H9 (cell line): ENCODE data around the gene NPTX1. TPM values are rescaled to one million over a fixed set of nuclear protein-coding genes. Genes with fewer than 3 reads are reported as not detected.

Source experiments
- DNase-seq: peaks from one replicate; pipeline ENCODE4 v3.0.0-alpha.2; 2017
- H2AFZ ChIP-seq: one replicate; pipeline ENCODE4 v1.6.1; 2013; ENCODE audit warnings: mild to moderate bottlenecking, low read length, control low read depth, moderate library complexity
- H2AK5ac ChIP-seq: 2 replicates; pipeline ENCODE4 v1.6.1; 2013; ENCODE audit warnings: low read length, control low read depth, mixed read lengths; ENCODE audit not compliant: insufficient read length
- H2BK120ac ChIP-seq: one replicate; pipeline ENCODE4 v1.6.1; 2013; ENCODE audit warnings: low read depth, mild to moderate bottlenecking, low read length, control low read depth, inconsistent platforms; ENCODE audit not compliant: poor library complexity, severe bottlenecking
- H2BK12ac ChIP-seq: 2 replicates; pipeline ENCODE4 v1.6.1; 2013; ENCODE audit warnings: low read length, control low read depth, mixed read lengths, low read depth; ENCODE audit not compliant: insufficient read length
- H2BK15ac ChIP-seq: 2 replicates; pipeline ENCODE4 v1.6.1; 2013; ENCODE audit warnings: low read depth, low read length, control low read depth
- H2BK20ac ChIP-seq: one replicate; pipeline ENCODE4 v1.6.1; 2013; ENCODE audit warnings: low read depth, mild to moderate bottlenecking, low read length, control low read depth, inconsistent platforms; ENCODE audit not compliant: poor library complexity, severe bottlenecking
- H2BK5ac ChIP-seq: 2 replicates; pipeline ENCODE4 v1.6.1; 2013; ENCODE audit warnings: low read length, control low read depth, mixed read lengths; ENCODE audit not compliant: insufficient read length
- H3K14ac ChIP-seq: 2 replicates; pipeline ENCODE4 v1.6.1; 2013; ENCODE audit warnings: low read length, control low read depth; ENCODE audit not compliant: insufficient read depth
- H3K18ac ChIP-seq: 2 replicates; pipeline ENCODE4 v1.6.1; 2013; ENCODE audit warnings: low read depth, mild to moderate bottlenecking, mixed read lengths, low read length, control low read depth; ENCODE audit not compliant: insufficient read length
- H3K23ac ChIP-seq: 2 replicates; pipeline ENCODE4 v1.6.1; 2013; ENCODE audit warnings: low read length, control low read depth, mixed read lengths, low read depth; ENCODE audit not compliant: insufficient read length
- H3K23me2 ChIP-seq: 2 replicates; pipeline ENCODE4 v1.6.1; 2013; ENCODE audit warnings: low read depth, mild to moderate bottlenecking, mixed read lengths, low read length, control low read depth; ENCODE audit not compliant: insufficient read length, poor library complexity, severe bottlenecking
- H3K27ac ChIP-seq: 2 replicates; pipeline ENCODE4 v1.5.1; 2013; ENCODE audit warnings: low read length, control low read depth, mixed read lengths, low read depth; ENCODE audit not compliant: insufficient read length
- H3K27me3 ChIP-seq: 2 replicates; pipeline ENCODE4 v1.6.1; 2013; ENCODE audit warnings: low read length, control low read depth, inconsistent platforms; ENCODE audit not compliant: insufficient read depth
- H3K4ac ChIP-seq: 2 replicates; pipeline ENCODE4 v1.6.1; 2013; ENCODE audit warnings: low read depth, mild to moderate bottlenecking, control low read depth, inconsistent platforms, low read length, moderate library complexity
- H3K4me1 ChIP-seq: 2 replicates; pipeline ENCODE4 v1.6.1; 2013; ENCODE audit warnings: low read length, control low read depth, inconsistent platforms; ENCODE audit not compliant: insufficient read depth
- H3K4me2 ChIP-seq: 2 replicates; pipeline ENCODE4 v1.6.1; 2013; ENCODE audit warnings: low read length, control low read depth, mixed read lengths; ENCODE audit not compliant: insufficient read length, insufficient read depth
- H3K56ac ChIP-seq: 2 replicates; pipeline ENCODE4 v1.6.1; 2013; ENCODE audit warnings: low read depth, mild to moderate bottlenecking, mixed read lengths, low read length, control low read depth; ENCODE audit not compliant: insufficient read length
- H3K79me1 ChIP-seq: 2 replicates; pipeline ENCODE4 v1.6.1; 2013; ENCODE audit warnings: low read depth, mild to moderate bottlenecking, moderate library complexity, low read length, control low read depth, inconsistent platforms; ENCODE audit not compliant: insufficient read depth, poor library complexity, severe bottlenecking
- H3K79me2 ChIP-seq: 2 replicates; pipeline ENCODE4 v1.6.1; 2013; ENCODE audit warnings: low read length, control low read depth, inconsistent platforms; ENCODE audit not compliant: insufficient read depth
- H3K9ac ChIP-seq: 2 replicates; pipeline ENCODE4 v1.6.1; 2013; ENCODE audit warnings: low read length, control low read depth, mixed read lengths; ENCODE audit not compliant: insufficient read length; ENCODE audit errors: extremely low read depth
- H3K9me3 ChIP-seq: one replicate; pipeline ENCODE4 v1.6.1; 2013; ENCODE audit warnings: low read depth, low read length, inconsistent platforms; ENCODE audit not compliant: control insufficient read depth
- H3T11ph ChIP-seq: one replicate; pipeline ENCODE4 v1.6.1; 2013; ENCODE audit warnings: mild to moderate bottlenecking, low read length, control low read depth, inconsistent platforms
- H4K20me1 ChIP-seq: one replicate; pipeline ENCODE4 v1.6.1; 2013; ENCODE audit not compliant: control insufficient read depth, insufficient read length, insufficient read depth
- H4K5ac ChIP-seq: 2 replicates; pipeline ENCODE4 v1.6.1; 2013; ENCODE audit warnings: low read depth, mild to moderate bottlenecking, mixed read lengths, low read length, control low read depth; ENCODE audit not compliant: insufficient read length
- H4K8ac ChIP-seq: replicated peaks from 2 replicates; pipeline ENCODE4 v1.6.1; 2013; ENCODE audit warnings: low read length, control low read depth, mixed read lengths, low read depth; ENCODE audit not compliant: insufficient read length
- H4K91ac ChIP-seq: 2 replicates; pipeline ENCODE4 v1.6.1; 2013; ENCODE audit warnings: low read depth, mild to moderate bottlenecking, moderate library complexity, mixed read lengths, low read length, control low read depth; ENCODE audit not compliant: insufficient read length
- H3K27ac Mint-ChIP-seq, 3 experiments: 2 replicates in 2 of 3; 3 replicates in 1 of 3; pipeline ENCODE4 v1.8.0; 2020 to 2021; ENCODE audit warnings: mixed read lengths in 3 of 3, mild to moderate bottlenecking in 1 of 3, moderate library complexity in 1 of 3
- H3K27me3 Mint-ChIP-seq: 2 replicates; pipeline ENCODE4 v1.8.0; 2021; ENCODE audit warnings: low read depth, mild to moderate bottlenecking, moderate library complexity, mixed read lengths
- H3K36me3 Mint-ChIP-seq, 3 experiments: 2 replicates in 2 of 3; 3 replicates in 1 of 3; pipeline ENCODE4 v1.8.0; 2020 to 2021; ENCODE audit warnings: low read depth in 3 of 3, mixed read lengths in 3 of 3; ENCODE audit not compliant: insufficient read depth in 1 of 3
- H3K4me1 Mint-ChIP-seq, 2 experiments: 2 replicates each; pipeline ENCODE4 v1.8.0; 2020; ENCODE audit warnings: mixed read lengths in 2 of 2
- H3K4me3 Mint-ChIP-seq, 2 experiments: 2 replicates in 1 of 2; 3 replicates in 1 of 2; pipeline ENCODE4 v1.8.0; 2020 to 2021; ENCODE audit warnings: mild to moderate bottlenecking in 2 of 2, mixed read lengths in 2 of 2, moderate library complexity in 1 of 2
- H3K9me3 Mint-ChIP-seq, 2 experiments: 2 replicates in 1 of 2; 3 replicates in 1 of 2; pipeline ENCODE4 v1.8.0; 2020; ENCODE audit warnings: mild to moderate bottlenecking in 2 of 2, mixed read lengths in 2 of 2, moderate library complexity in 1 of 2
- WGBS: extraction: QIAGEN DNeasy Blood & Tissue Kit; methylation state at CpG from one replicate; pipeline ENCODE4 v1.1.7; 2013; ENCODE audit warnings: missing lambda C conversion rate, low lambda C conversion rate, mixed read lengths; ENCODE audit not compliant: insufficient read length; ENCODE audit errors: extremely low coverage; 5-methylcytosine and 5-hydroxymethylcytosine counted together
- total RNA-seq: library from RNA; stranded (reverse); gene quantifications from 2 replicates; pipeline ENCODE4 v1.2.1, GENCODE V29; 2021
- TF ChIP-seq, protein P1 (sequence below): fragments of 200-600 bp; sonication (generic); conservative IDR thresholded peaks from 3 replicates; pipeline ENCODE4 v1.8.0; 2021; ENCODE audit warnings: antibody characterized with exemption, mild to moderate bottlenecking

Gene NPTX1
- total RNA-seq, 1 experiment from 2014 or later: 20.5 TPM

DNA sequence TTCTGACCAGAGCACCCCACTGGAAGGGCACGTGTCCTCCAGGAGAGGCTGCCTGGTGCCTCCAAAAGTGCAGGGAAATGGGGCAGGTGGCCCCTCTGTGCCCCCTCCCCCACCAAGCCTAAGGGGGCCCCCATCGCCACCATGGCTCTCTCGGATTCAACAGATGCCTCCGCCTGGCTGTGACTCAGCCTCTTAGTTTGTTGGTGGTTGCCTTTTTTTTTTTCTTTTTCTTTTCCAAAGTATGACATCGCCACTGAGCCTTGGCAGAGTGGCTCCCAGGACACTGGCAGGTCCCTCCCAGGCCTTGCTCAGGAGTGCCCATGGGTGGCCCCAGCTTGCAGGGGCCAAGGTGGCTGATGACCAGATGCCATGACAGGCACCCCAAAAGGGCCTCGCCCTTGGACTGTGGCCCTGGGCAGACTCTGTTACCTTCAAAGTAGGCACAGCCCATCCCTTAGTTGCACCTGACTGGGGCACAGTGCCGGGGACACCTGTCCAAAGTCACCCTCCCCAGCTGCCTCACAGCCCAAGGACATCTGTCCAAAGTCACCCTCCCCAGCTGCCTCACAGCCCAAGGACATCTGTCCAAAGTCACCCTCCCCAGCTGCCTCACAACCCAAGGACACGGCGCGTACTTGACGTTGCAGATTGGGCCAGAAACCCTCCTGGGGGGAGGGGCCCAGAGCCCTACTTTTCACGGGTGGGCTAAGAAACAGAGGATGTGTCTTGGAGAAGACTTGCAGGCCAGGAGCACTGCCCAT is 29.6 kb downstream of the NPTX1 start:
- no peak overlapping the region for H3K4me3 Mint-ChIP-seq
- Histone ChIP-seq H3K4me2 (no peak overlapping the region), H4K91ac (no peak overlapping the region), H3K9ac (no peak overlapping the region), H2BK120ac (no peak overlapping the region), H4K8ac (no peak overlapping the region), H4K5ac (no peak overlapping the region), H3K14ac (no peak overlapping the region), H3K79me1 (no peaks in the 10 kb centered on the region), H2BK15ac (no peak overlapping the region), H2BK12ac (no peak overlapping the region), H3K56ac (no peak overlapping the region), H3K27me3 (no peaks in the 10 kb centered on the region), H3T11ph (no peak overlapping the region), H3K23ac (no peak overlapping the region), H3K23me2 (no peaks in the 10 kb centered on the region), H3K18ac (no peak overlapping the region), H2BK5ac (no peak overlapping the region), H3K9me3 (no peaks in the 10 kb centered on the region), H2AK5ac (no peak overlapping the region), H3K4ac (no peak overlapping the region), H3K27ac (no peak overlapping the region), H2AFZ (no peak overlapping the region), H2BK20ac (no peak overlapping the region), H4K20me1 (no peaks in the 10 kb centered on the region), H3K4me1 (no peaks in the 10 kb centered on the region), H3K79me2 (no peaks in the 10 kb centered on the region)
- H3K4me1 Mint-ChIP-seq: peaks cover 5 to 14% of the 10 kb centered on the region in 2 experiments
- WGBS: no CpG with 5 or more reads among the region's 12 CpGs
- no peak overlapping the region for H3K27ac Mint-ChIP-seq
- TF ChIP-seq, protein P1, sequence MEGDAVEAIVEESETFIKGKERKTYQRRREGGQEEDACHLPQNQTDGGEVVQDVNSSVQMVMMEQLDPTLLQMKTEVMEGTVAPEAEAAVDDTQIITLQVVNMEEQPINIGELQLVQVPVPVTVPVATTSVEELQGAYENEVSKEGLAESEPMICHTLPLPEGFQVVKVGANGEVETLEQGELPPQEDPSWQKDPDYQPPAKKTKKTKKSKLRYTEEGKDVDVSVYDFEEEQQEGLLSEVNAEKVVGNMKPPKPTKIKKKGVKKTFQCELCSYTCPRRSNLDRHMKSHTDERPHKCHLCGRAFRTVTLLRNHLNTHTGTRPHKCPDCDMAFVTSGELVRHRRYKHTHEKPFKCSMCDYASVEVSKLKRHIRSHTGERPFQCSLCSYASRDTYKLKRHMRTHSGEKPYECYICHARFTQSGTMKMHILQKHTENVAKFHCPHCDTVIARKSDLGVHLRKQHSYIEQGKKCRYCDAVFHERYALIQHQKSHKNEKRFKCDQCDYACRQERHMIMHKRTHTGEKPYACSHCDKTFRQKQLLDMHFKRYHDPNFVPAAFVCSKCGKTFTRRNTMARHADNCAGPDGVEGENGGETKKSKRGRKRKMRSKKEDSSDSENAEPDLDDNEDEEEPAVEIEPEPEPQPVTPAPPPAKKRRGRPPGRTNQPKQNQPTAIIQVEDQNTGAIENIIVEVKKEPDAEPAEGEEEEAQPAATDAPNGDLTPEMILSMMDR: no peak
- H3K9me3 Mint-ChIP-seq: no peaks in the 10 kb centered on the region
- no peak for DNase-seq
- H3K36me3 Mint-ChIP-seq: no peaks in the 10 kb centered on the region
- peaks cover 44% of the 10 kb centered on the region for H3K27me3 Mint-ChIP-seq
